SK-N-SH treated with all-trans-retinoic acid at 6 μM for 48 hours (cell line): ENCODE measurements around the gene AATF.

ENCODE experiments used
- RARB ChIP-seq: fragments of 250-450 bp; sonication (Bioruptor Pico); IDR thresholded peaks from 2 replicates; pipeline ENCODE4 v1.8.0; 2021; ENCODE audit warnings: mild to moderate bottlenecking, moderate library complexity
- ZFP3 ChIP-seq: fragments of 250-450 bp; sonication (Bioruptor Pico); IDR thresholded peaks from 2 replicates; pipeline ENCODE4 v1.5.0; 2020; ENCODE audit warnings: mild to moderate bottlenecking, moderate library complexity
- ZNF70 ChIP-seq: fragments of 450-650 bp; formaldehyde crosslinking; IDR thresholded peaks from 2 replicates; pipeline ENCODE4 v1.5.0; 2020; ENCODE audit warnings: mild to moderate bottlenecking, moderate library complexity
- TF ChIP-seq, protein P1 (sequence below): fragments of 250-450 bp; sonication (Bioruptor Pico); IDR thresholded peaks from 2 replicates; pipeline ENCODE4 v1.5.1; 2020; ENCODE audit warnings: low read depth, mild to moderate bottlenecking, moderate library complexity
- TF ChIP-seq, protein P2 (sequence below): fragments of 250-450 bp; sonication (Bioruptor Pico); IDR thresholded peaks from 2 replicates; pipeline ENCODE4 v1.8.0; 2020; ENCODE audit warnings: mild to moderate bottlenecking, moderate library complexity, borderline replicate concordance

DNA sequence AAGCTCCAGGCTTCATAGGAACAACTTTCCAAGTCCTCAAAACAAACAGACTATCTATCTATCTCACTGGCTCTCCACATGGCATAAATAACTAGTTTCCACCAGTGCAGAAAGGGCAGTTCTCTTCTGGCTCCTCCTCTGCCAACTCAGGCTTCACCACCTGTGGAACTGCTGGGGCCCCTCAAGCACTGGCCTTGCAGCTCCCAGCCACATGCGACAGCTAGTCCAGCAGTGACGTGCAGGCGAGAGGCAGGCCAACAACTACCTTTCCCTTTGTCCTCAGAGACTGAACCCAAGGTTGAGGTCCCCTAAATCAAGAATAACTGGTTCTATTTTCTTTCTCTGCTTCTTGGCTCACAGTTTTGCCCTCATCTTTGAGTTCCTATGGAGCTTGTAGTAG, 137.6 kb downstream of the AATF start:
- TF ChIP-seq, protein P1, sequence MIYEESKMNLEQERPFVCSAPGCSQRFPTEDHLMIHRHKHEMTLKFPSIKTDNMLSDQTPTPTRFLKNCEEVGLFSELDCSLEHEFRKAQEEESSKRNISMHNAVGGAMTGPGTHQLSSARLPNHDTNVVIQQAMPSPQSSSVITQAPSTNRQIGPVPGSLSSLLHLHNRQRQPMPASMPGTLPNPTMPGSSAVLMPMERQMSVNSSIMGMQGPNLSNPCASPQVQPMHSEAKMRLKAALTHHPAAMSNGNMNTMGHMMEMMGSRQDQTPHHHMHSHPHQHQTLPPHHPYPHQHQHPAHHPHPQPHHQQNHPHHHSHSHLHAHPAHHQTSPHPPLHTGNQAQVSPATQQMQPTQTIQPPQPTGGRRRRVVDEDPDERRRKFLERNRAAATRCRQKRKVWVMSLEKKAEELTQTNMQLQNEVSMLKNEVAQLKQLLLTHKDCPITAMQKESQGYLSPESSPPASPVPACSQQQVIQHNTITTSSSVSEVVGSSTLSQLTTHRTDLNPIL (CRISPR knock-in tag) = no peak
- TF ChIP-seq RARB (CRISPR knock-in tag) = no peak
- no peak for TF ChIP-seq ZNF70 (CRISPR knock-in tag)
- TF ChIP-seq ZFP3 (CRISPR knock-in tag) = no peak
- TF ChIP-seq, protein P2, sequence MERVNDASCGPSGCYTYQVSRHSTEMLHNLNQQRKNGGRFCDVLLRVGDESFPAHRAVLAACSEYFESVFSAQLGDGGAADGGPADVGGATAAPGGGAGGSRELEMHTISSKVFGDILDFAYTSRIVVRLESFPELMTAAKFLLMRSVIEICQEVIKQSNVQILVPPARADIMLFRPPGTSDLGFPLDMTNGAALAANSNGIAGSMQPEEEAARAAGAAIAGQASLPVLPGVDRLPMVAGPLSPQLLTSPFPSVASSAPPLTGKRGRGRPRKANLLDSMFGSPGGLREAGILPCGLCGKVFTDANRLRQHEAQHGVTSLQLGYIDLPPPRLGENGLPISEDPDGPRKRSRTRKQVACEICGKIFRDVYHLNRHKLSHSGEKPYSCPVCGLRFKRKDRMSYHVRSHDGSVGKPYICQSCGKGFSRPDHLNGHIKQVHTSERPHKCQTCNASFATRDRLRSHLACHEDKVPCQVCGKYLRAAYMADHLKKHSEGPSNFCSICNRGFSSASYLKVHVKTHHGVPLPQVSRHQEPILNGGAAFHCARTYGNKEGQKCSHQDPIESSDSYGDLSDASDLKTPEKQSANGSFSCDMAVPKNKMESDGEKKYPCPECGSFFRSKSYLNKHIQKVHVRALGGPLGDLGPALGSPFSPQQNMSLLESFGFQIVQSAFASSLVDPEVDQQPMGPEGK (CRISPR knock-in tag) = no peak
